ENCODE results near the gene LSP1. TPM values are rescaled to one million over a fixed set of nuclear protein-coding genes. Genes with fewer than 3 reads are reported as not detected.

Gene LSP1
- total and polyA plus RNA-seq, 2 of the 4 experiments (the other 2 are of a cell fraction) = not detected

DNA sequence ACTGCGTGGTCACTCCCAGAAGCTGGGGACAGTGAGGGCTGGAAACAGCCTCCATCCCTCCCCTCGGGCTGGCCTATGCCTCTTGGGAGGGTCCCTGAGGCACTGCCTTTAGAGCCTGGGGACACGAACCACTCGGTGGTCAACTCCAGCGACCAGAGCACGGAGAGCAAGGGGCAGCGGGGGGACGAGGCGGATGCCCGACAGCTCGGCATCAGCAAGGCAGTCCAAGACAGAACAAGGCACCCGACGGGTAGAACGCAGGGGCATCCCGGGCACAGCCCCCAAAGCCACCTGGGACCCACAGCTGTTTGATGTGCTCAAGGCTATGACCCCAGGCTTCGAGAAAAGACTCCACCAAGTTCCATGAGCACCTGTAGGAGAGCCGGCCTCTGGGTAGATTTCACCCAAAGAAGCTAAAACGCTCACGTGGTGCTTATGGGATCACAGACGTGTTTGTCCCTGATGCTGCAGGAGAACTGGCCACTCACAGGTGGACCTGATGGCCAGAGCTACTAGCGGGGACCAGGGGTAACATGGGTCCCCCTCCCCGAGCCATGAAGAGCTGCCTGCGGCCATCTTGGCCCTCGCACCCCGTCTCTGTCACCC is 510 bp upstream of the LSP1 start:
- no peak overlapping the region for H4K91ac ChIP-seq (ENCODE audit: insufficient read depth, low read depth, low read length)
- ChIA-PET CTCF (no interaction called here), POLR2A (ENCODE audit: unreplicated experiment) (no interaction called here)
- H3K14ac ChIP-seq (replicated peaks; ENCODE audit: low read depth, low read length) = no peak overlapping the region
- no peak overlapping the region for H2AK9ac ChIP-seq (replicated peaks; ENCODE audit: low read depth, low read length, poor library complexity)
- H2AK5ac ChIP-seq (ENCODE audit: low read depth, low read length) = no peak overlapping the region
- H3K9ac ChIP-seq (ENCODE audit: low read depth, low read length) = no peak overlapping the region
- intact Hi-C loops (cut with micrococcal nuclease) = no loop called here
- in situ Hi-C loops (cut with MboI; ENCODE audit: low sequenced_read_pairs) = no loop called here
- H3K4me1 ChIP-seq (ENCODE audit: control insufficient read depth, insufficient read depth, low read length) = no peaks in the 10 kb centered on the region
- no TSS peak for BruUV-seq (replicated peaks)
- H3K27me3 ChIP-seq (ENCODE audit: control insufficient read depth, insufficient read depth, low read length) = peaks cover 32% of the 10 kb centered on the region
- DNase-seq (no peak), ATAC-seq (ENCODE audit: low read depth) (no peak)
- H3K23ac ChIP-seq (ENCODE audit: low read depth, low read length) = no peak overlapping the region
- no peaks in the 10 kb centered on the region for H3K79me1 ChIP-seq (ENCODE audit: low read depth in 1 of 2, low read length in 2 of 2)
- H4K20me1 ChIP-seq (ENCODE audit: insufficient read depth, low read length) = no peaks in the 10 kb centered on the region
- no peaks in the 10 kb centered on the region for H3K9me1 ChIP-seq (ENCODE audit: insufficient read depth, low read length)
- H3K4me3 ChIP-seq (ENCODE audit: insufficient read depth, low read depth, low read length) = no peak overlapping the region
- no peak overlapping the region for H2AFZ ChIP-seq (replicated peaks; ENCODE audit: low read length, poor library complexity)
- no peak overlapping the region for H2BK5ac ChIP-seq (ENCODE audit: low read depth, low read length, poor library complexity, severe bottlenecking)
- H2BK20ac ChIP-seq (ENCODE audit: low read depth, low read length) = no peak overlapping the region
- H4K5ac ChIP-seq (ENCODE audit: low read depth, low read length) = no peak overlapping the region
- H4K8ac ChIP-seq (ENCODE audit: low read depth in 2 of 2, low read length in 2 of 2) = no peak overlapping the region
- H3K4ac ChIP-seq (ENCODE audit: low read depth, low read length) = no peak overlapping the region
- H2BK120ac ChIP-seq (ENCODE audit: low read depth, low read length) = no peak overlapping the region
- dilution Hi-C loops (cut with HindIII; ENCODE audit: low sequenced_read_pairs, unreplicated experiment) = no loop called here
- no peak overlapping the region for H3K56ac ChIP-seq (ENCODE audit: extremely low read depth, insufficient read depth, low read length)
- 61% methylated on average over 8 of the region's 25 CpGs; no CpG with 5 or more reads in 1 of the 2 experiments for WGBS, 2 experiments (ENCODE audit: extremely low coverage in 2 of 2, insufficient read length in 1 of 2)
- no peaks in the 10 kb centered on the region for H3K36me3 ChIP-seq (ENCODE audit: control insufficient read depth, insufficient read depth, low read length)
- no peak overlapping the region for H3K4me2 ChIP-seq (ENCODE audit: low read depth, low read length)
- no peak for TF ChIP-seq RFX5 (IDR thresholded peaks at IDR 0.05; ENCODE audit: low read depth, low read length)
- no peak for TF ChIP-seq MAFK (IDR thresholded peaks at IDR 0.05; ENCODE audit: low read depth, low read length)
- no peak for TF ChIP-seq SMC3 (IDR thresholded peaks at IDR 0.05; ENCODE audit: low read depth, low read length)
- TF ChIP-seq NFE2L2 (IDR thresholded peaks at IDR 0.05; ENCODE audit: low read depth, low read length) = no peak
- TF ChIP-seq, protein P1, sequence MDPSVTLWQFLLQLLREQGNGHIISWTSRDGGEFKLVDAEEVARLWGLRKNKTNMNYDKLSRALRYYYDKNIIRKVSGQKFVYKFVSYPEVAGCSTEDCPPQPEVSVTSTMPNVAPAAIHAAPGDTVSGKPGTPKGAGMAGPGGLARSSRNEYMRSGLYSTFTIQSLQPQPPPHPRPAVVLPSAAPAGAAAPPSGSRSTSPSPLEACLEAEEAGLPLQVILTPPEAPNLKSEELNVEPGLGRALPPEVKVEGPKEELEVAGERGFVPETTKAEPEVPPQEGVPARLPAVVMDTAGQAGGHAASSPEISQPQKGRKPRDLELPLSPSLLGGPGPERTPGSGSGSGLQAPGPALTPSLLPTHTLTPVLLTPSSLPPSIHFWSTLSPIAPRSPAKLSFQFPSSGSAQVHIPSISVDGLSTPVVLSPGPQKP (IDR thresholded peaks at IDR 0.05; ENCODE audit: borderline replicate concordance, low read depth, low read length) = no peak
- TF ChIP-seq CEBPB (IDR thresholded peaks at IDR 0.05; ENCODE audit: low read depth, low read length) = no peak
- TF ChIP-seq FOS (IDR thresholded peaks at IDR 0.05; ENCODE audit: low read depth, low read length) = no peak
- TF ChIP-seq MXI1 (IDR thresholded peaks at IDR 0.05; ENCODE audit: borderline replicate concordance, low read depth, low read length) = no peak
- no peak for TF ChIP-seq POLR2A (IDR thresholded peaks at IDR 0.05; ENCODE audit: low read depth, low read length)
- TF ChIP-seq, protein P2, sequence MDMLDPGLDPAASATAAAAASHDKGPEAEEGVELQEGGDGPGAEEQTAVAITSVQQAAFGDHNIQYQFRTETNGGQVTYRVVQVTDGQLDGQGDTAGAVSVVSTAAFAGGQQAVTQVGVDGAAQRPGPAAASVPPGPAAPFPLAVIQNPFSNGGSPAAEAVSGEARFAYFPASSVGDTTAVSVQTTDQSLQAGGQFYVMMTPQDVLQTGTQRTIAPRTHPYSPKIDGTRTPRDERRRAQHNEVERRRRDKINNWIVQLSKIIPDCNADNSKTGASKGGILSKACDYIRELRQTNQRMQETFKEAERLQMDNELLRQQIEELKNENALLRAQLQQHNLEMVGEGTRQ (IDR thresholded peaks at IDR 0.05; ENCODE audit: low read depth, low read length) = no peak
- no peak for TF ChIP-seq RCOR1 (IDR thresholded peaks at IDR 0.05; ENCODE audit: insufficient replicate concordance, low read length)
- no peak for TF ChIP-seq CHD1 (IDR thresholded peaks at IDR 0.05; ENCODE audit: low read depth, low read length)
- TF ChIP-seq, protein P3, sequence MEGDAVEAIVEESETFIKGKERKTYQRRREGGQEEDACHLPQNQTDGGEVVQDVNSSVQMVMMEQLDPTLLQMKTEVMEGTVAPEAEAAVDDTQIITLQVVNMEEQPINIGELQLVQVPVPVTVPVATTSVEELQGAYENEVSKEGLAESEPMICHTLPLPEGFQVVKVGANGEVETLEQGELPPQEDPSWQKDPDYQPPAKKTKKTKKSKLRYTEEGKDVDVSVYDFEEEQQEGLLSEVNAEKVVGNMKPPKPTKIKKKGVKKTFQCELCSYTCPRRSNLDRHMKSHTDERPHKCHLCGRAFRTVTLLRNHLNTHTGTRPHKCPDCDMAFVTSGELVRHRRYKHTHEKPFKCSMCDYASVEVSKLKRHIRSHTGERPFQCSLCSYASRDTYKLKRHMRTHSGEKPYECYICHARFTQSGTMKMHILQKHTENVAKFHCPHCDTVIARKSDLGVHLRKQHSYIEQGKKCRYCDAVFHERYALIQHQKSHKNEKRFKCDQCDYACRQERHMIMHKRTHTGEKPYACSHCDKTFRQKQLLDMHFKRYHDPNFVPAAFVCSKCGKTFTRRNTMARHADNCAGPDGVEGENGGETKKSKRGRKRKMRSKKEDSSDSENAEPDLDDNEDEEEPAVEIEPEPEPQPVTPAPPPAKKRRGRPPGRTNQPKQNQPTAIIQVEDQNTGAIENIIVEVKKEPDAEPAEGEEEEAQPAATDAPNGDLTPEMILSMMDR (conservative IDR thresholded peaks at IDR 0.05; ENCODE audit: low read depth, low read length) = no peak
- no peak overlapping the region for H3K18ac ChIP-seq (ENCODE audit: low read depth, low read length)
- H3K27ac ChIP-seq (ENCODE audit: insufficient read depth, low read length) = no peak overlapping the region
- no peak overlapping the region for H2BK15ac ChIP-seq (ENCODE audit: low read depth, low read length)
- no peaks in the 10 kb centered on the region for H3K9me3 ChIP-seq (ENCODE audit: control insufficient read depth, insufficient read depth, low read length)
